Adrenal gland (tissue), 12 donors: ENCODE results near the gene POU6F1. TPM values are rescaled to one million over a fixed set of nuclear protein-coding genes. Genes with fewer than 3 reads are reported as not detected.

ENCODE experiments used
- DNase-seq, 7 donors: peaks; one replicate each; pipeline ENCODE4 v3.0.0-alpha.2; 2019 to 2020
- H3K27ac ChIP-seq, 5 donors: fragments of 200-600 bp; sonication (generic) in 4 of 5; 1 replicate in 3 of 5; 2 replicates in 2 of 5; pipeline versions ENCODE4 v1.5.1 to v1.8.0; 2016 to 2020; ENCODE audit warnings: mild to moderate bottlenecking in 1 of 5
- H3K27me3 ChIP-seq: fragments of 200-600 bp; 2 replicates; pipeline ENCODE4 v1.8.0; 2021
- H3K36me3 ChIP-seq, 2 donors: fragments of 200-600 bp; replicated peaks in 1 of 2; 1 replicate in 1 of 2; 2 replicates in 1 of 2; pipeline versions ENCODE4 v1.5.1 to v1.8.0; 2018 to 2022
- H3K4me1 ChIP-seq, 2 donors: fragments of 200-600 bp; replicated peaks in 1 of 2; 1 replicate in 1 of 2; 2 replicates in 1 of 2; pipeline versions ENCODE4 v1.5.1 to v1.8.0; 2018 to 2021
- H3K4me3 ChIP-seq, 4 donors: fragments of 200-600 bp; sonication (generic) in 3 of 4; one replicate each; pipeline ENCODE4 v1.5.1; 2016 to 2018
- H3K9me3 ChIP-seq, 3 donors: fragments of 200-600 bp; sonication (generic) in 1 of 3; replicated peaks in 1 of 3; 1 replicate in 2 of 3; 2 replicates in 1 of 3; pipeline versions ENCODE4 v1.5.1 to v1.8.0; 2016 to 2021
- POLR2A ChIP-seq, 2 donors: fragments of 450-650 bp; IDR thresholded peaks; one replicate each; pipeline ENCODE4 v1.6.1; 2017; ENCODE audit warnings: antibody characterized with exemption in 2 of 2, mild to moderate bottlenecking in 2 of 2, moderate library complexity in 1 of 2
- WGBS, 4 donors: extraction: QIAGEN DNeasy Blood & Tissue Kit in 2 of 4; methylation state at CpG; one replicate each; pipeline versions ENCODE4 v1.1.5 to v1.1.7; 2013 to 2017; 5-methylcytosine and 5-hydroxymethylcytosine counted together
- intact Hi-C, 2 donors: fragments of 100-400 bp; cut with DNase I; formaldehyde crosslinking; loops; one replicate each; pipeline versions ENCODE4 v1.14.1 to v1.15.0; 2022 to 2023
- polyA plus RNA-seq, 3 donors: library from polyadenylated mRNA; stranded (reverse); fragments of 200-250 nt in 2 of 3; fragments of 350-450 nt in 1 of 3; fragmentation: Illumina TruSeq in 1 of 3; extraction: RNeasy Lipid Tissue Mini Kit (QIAGEN cat#74804) in 1 of 3; gene quantifications; one replicate each; pipeline ENCODE4 v1.2.3, GENCODE V29; 2013 to 2014
- total RNA-seq, 9 donors: library from RNA; depleted of rRNA in 4 of 9; stranded (reverse); fragments of >200 nt in 4 of 9; fragments of 120-200 nt in 1 of 9; fragmentation: NEBNext Ultra II Directional in 1 of 9; extraction: Animal tissue kit (Norgen Biotek cat#: 25700) in 1 of 9; gene quantifications; one replicate each; pipeline versions ENCODE4 v1.1.0 to v1.2.4, GENCODE V29; 2013 to 2023
- TF ChIP-seq, protein P1 (sequence below), 6 experiments: fragments of 450-650 bp in 4 of 6; fragments of 200-600 bp in 2 of 6; sonication (generic) in 1 of 6; IDR thresholded peaks; 1 replicate in 5 of 6; 2 replicates in 1 of 6; pipeline versions ENCODE4 v1.5.1 to v1.8.0; 2016 to 2021; ENCODE audit warnings: antibody characterized with exemption in 6 of 6, mild to moderate bottlenecking in 2 of 6, moderate library complexity in 1 of 6
- donor health status: healthy with polysubstance abuse.
- donor health status: Bipolar disorder and iron deficiency.
- donor health status: DM: yes; HTN: yes; CAD: no.
- donor health status: DM: no; HTN: no; CAD: no.
- donor health status: DM: no; HTN: no; CAD: no.
- donor health status: DM: yes; HTN: yes; CAD: no.

Gene POU6F1
- total and polyA plus RNA-seq, 12 donors: 2.2 to 19.3 (median 10.6) TPM

DNA sequence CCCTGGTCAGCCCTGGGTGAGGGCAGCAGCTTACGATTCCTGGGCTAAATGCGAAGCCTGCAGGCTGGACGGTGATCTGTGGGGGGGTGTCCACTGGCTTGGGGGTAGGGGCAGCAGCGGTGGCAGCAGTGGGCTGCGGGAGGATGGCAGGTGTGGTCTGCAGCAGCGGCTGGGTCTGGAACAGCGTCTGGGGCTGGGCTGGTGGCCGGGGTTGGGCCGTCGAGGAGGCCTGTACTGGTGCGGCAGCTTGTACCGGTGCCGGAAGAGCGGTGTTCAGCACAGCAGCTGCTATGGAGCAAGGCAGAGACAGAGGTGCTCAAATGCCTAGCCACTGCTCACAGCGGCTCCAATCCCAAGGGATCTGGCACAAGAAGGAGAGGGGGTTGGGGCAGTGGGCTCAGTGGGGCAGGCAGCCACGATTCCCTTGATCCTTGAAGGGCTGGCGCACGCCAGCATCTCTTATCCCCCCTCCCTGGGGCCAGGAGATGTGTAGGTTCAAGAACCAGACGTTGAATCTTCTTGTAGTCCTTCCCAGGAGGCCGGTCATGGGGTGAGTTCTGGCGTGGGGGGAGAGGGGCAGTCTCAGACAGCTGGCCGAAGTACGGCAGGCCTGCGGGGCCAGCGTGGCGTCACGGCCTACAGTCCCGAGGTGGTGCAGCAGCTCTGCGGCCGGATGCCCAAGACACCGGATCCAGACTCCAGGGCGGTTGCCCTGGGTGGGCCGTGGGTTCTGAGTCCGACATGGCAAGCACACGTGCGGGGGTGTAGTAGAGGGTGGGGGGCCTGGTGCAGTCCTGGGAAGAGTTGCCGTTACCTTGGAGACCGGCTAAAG lies 19.9 kb downstream of the POU6F1 start:
- no peak for DNase-seq

GRCh38 chr12:51196547-51196946 lies 21.3 kb downstream of the POU6F1 start:
- Histone ChIP-seq H3K4me1 (no peaks in the 10 kb centered on the region), H3K9me3 (no peaks in the 10 kb centered on the region), H3K27ac (no peak overlapping the region), H3K36me3 (no peaks in the 10 kb centered on the region), H3K4me3 (no peak overlapping the region), H3K27me3 (no peaks in the 10 kb centered on the region)
- 90 to 94% (median 92%) methylated on average over 8 to 9 of the region's 9 CpGs for WGBS, 4 donors
- intact Hi-C loops: no loop called here
- DNase-seq: no peak
- no peak for TF ChIP-seq POLR2A (IDR thresholded peaks at IDR 0.05)
- TF ChIP-seq, protein P1, sequence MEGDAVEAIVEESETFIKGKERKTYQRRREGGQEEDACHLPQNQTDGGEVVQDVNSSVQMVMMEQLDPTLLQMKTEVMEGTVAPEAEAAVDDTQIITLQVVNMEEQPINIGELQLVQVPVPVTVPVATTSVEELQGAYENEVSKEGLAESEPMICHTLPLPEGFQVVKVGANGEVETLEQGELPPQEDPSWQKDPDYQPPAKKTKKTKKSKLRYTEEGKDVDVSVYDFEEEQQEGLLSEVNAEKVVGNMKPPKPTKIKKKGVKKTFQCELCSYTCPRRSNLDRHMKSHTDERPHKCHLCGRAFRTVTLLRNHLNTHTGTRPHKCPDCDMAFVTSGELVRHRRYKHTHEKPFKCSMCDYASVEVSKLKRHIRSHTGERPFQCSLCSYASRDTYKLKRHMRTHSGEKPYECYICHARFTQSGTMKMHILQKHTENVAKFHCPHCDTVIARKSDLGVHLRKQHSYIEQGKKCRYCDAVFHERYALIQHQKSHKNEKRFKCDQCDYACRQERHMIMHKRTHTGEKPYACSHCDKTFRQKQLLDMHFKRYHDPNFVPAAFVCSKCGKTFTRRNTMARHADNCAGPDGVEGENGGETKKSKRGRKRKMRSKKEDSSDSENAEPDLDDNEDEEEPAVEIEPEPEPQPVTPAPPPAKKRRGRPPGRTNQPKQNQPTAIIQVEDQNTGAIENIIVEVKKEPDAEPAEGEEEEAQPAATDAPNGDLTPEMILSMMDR (IDR thresholded peaks at IDR 0.05): no peak

More for the DNA sequence above, 19.9 kb downstream of the POU6F1 start:
- no peak overlapping the region for H3K27ac ChIP-seq
- H3K9me3 ChIP-seq: no peaks in the 10 kb centered on the region
- TF ChIP-seq POLR2A (IDR thresholded peaks at IDR 0.05): no peak
- TF ChIP-seq, protein P1 (IDR thresholded peaks at IDR 0.05): no peak
- no peaks in the 10 kb centered on the region for H3K36me3 ChIP-seq
- H3K27me3 ChIP-seq: no peaks in the 10 kb centered on the region
- 93 to 95% (median 93%) methylated on average over 22 to 38 of the region's 38 CpGs for WGBS, 4 donors
- H3K4me3 ChIP-seq: no peak overlapping the region
- no peaks in the 10 kb centered on the region for H3K4me1 ChIP-seq
- intact Hi-C loops: no loop called here

GRCh38 chr12:51195841-51196240 lies 22.0 kb downstream of the POU6F1 start:
- intact Hi-C loops: no loop called here
- Histone ChIP-seq H3K9me3 (no peaks in the 10 kb centered on the region), H3K27ac (no peak overlapping the region), H3K36me3 (no peaks in the 10 kb centered on the region), H3K27me3 (no peaks in the 10 kb centered on the region), H3K4me3 (no peak overlapping the region), H3K4me1 (no peaks in the 10 kb centered on the region)
- DNase-seq: no peak
- 82 to 100% (median 93%) methylated on average over 2 to 7 of the region's 7 CpGs for WGBS, 4 donors
- no peak for TF ChIP-seq POLR2A (IDR thresholded peaks at IDR 0.05)
- TF ChIP-seq, protein P1 (IDR thresholded peaks at IDR 0.05): no peak

GRCh38 chr12:51192284-51192671 lies 25.6 kb downstream of the POU6F1 start:
- TF ChIP-seq, protein P1 (IDR thresholded peaks at IDR 0.05): no peak
- TF ChIP-seq POLR2A (IDR thresholded peaks at IDR 0.05): no peak
- intact Hi-C loops: no loop called here
- WGBS, 4 donors: 94 to 100% (median 97%) methylated on average over 1 to 5 of the region's 5 CpGs

More at GRCh38 chr12:51192284-51192671, 25.6 kb downstream of the POU6F1 start:
- Histone ChIP-seq H3K27ac (no peak overlapping the region), H3K4me3 (no peak overlapping the region), H3K4me1 (no peaks in the 10 kb centered on the region), H3K9me3 (no peaks in the 10 kb centered on the region), H3K27me3 (no peaks in the 10 kb centered on the region), H3K36me3 (peaks cover 0 to 7% of the 10 kb centered on the region in 2 donors)
- DNase-seq: no peak
